IMR-90 (cell line): ENCODE results near the gene RFPL3. TPM values are rescaled to one million over a fixed set of nuclear protein-coding genes. Genes with fewer than 3 reads are reported as not detected.

ENCODE experiments used
- ATAC-seq: fragments of 200-7000 bp; cut with Tn5 transposase; 2 replicates; pipeline ENCODE4 v1.9.1; 2020; ENCODE audit warnings: low read depth, mild to moderate bottlenecking, moderate library complexity
- BruUV-seq: library from RNA; stranded (reverse); fragments of 400-500 nt; replicated peaks from 2 replicates; lab custom pipeline; 2021; lab: Mats Ljungman, UMichigan
- CTCF ChIA-PET: fragments of 300-600 bp; formaldehyde crosslinking; extraction: SDS; loops from one replicate; lab custom pipeline; 2021; ENCODE audit warnings: antibody characterized with exemption; lab: Yijun Ruan, JAX
- POLR2A ChIA-PET: fragments of 300-600 bp; sonication (Branson Sonifier 250); formaldehyde crosslinking; loops from one replicate; lab custom pipeline; 2022; ENCODE audit warnings: antibody characterized with exemption; ENCODE audit not compliant: unreplicated experiment; lab: Charles Lee
- DNase-seq: peaks from one replicate; pipeline ENCODE4 v3.0.0; 2013
- H2AFZ ChIP-seq: replicated peaks from 2 replicates; pipeline ENCODE3; 2013; ENCODE audit warnings: low read length, mild to moderate bottlenecking; ENCODE audit not compliant: poor library complexity
- H2AK5ac ChIP-seq: 2 replicates; pipeline ENCODE4 v1.6.1; 2013; ENCODE audit warnings: low read depth, low read length, inconsistent platforms
- H2AK9ac ChIP-seq: replicated peaks from 2 replicates; pipeline ENCODE3; 2013; ENCODE audit warnings: mild to moderate bottlenecking, low read depth, low read length, moderate library complexity; ENCODE audit not compliant: poor library complexity
- H2BK120ac ChIP-seq: 2 replicates; pipeline ENCODE4 v1.6.1; 2013; ENCODE audit warnings: low read depth, low read length, inconsistent platforms
- H2BK15ac ChIP-seq: 3 replicates; pipeline ENCODE4 v1.6.1; 2013; ENCODE audit warnings: low read depth, low read length, inconsistent platforms
- H2BK20ac ChIP-seq: 2 replicates; pipeline ENCODE4 v1.6.1; 2013; ENCODE audit warnings: low read depth, mild to moderate bottlenecking, inconsistent platforms, low read length, moderate library complexity
- H2BK5ac ChIP-seq: 2 replicates; pipeline ENCODE4 v1.6.1; 2013; ENCODE audit warnings: mild to moderate bottlenecking, low read depth, low read length, inconsistent platforms; ENCODE audit not compliant: poor library complexity, severe bottlenecking
- H3K14ac ChIP-seq: replicated peaks from 2 replicates; pipeline ENCODE4 v1.6.1; 2013; ENCODE audit warnings: low read depth, low read length, inconsistent platforms
- H3K18ac ChIP-seq: 2 replicates; pipeline ENCODE4 v1.6.1; 2013; ENCODE audit warnings: low read depth, low read length, control low read depth
- H3K23ac ChIP-seq: 2 replicates; pipeline ENCODE4 v1.6.1; 2013; ENCODE audit warnings: low read depth, low read length, inconsistent platforms
- H3K27ac ChIP-seq: 2 replicates; pipeline ENCODE4 v1.5.1; 2013; ENCODE audit warnings: mild to moderate bottlenecking, control low read depth, low read length; ENCODE audit not compliant: insufficient read depth
- H3K27me3 ChIP-seq: 2 replicates; pipeline ENCODE4 v1.6.1; 2013; ENCODE audit warnings: low read length; ENCODE audit not compliant: control insufficient read depth, insufficient read depth
- H3K36me3 ChIP-seq: 2 replicates; pipeline ENCODE4 v1.6.1; 2013; ENCODE audit warnings: low read length, mixed read lengths; ENCODE audit not compliant: control insufficient read depth, insufficient read depth
- H3K4ac ChIP-seq: 2 replicates; pipeline ENCODE4 v1.6.1; 2013; ENCODE audit warnings: low read depth, low read length, inconsistent platforms
- H3K4me1 ChIP-seq: 2 replicates; pipeline ENCODE4 v1.6.1; 2013; ENCODE audit warnings: low read length, mixed read lengths; ENCODE audit not compliant: control insufficient read depth, insufficient read depth
- H3K4me2 ChIP-seq: 2 replicates; pipeline ENCODE4 v1.6.1; 2013; ENCODE audit warnings: low read depth, mild to moderate bottlenecking, control low read depth, low read length, moderate library complexity
- H3K4me3 ChIP-seq: 2 replicates; pipeline ENCODE4 v1.5.1; 2013; ENCODE audit warnings: low read depth, mild to moderate bottlenecking, control low read depth, low read length, moderate library complexity; ENCODE audit not compliant: insufficient read depth
- H3K56ac ChIP-seq: 2 replicates; pipeline ENCODE4 v1.6.1; 2013; ENCODE audit warnings: low read length, inconsistent platforms; ENCODE audit not compliant: insufficient read depth; ENCODE audit errors: extremely low read depth
- H3K79me1 ChIP-seq, 2 experiments: 2 replicates each; pipeline ENCODE4 v1.6.1; 2013; ENCODE audit warnings: low read length in 2 of 2, inconsistent platforms in 1 of 2, low read depth in 1 of 2
- H3K9ac ChIP-seq: 2 replicates; pipeline ENCODE4 v1.6.1; 2013; ENCODE audit warnings: low read depth, low read length, control low read depth
- H3K9me1 ChIP-seq: 2 replicates; pipeline ENCODE4 v1.6.1; 2013; ENCODE audit warnings: low read length, inconsistent platforms; ENCODE audit not compliant: insufficient read depth
- H3K9me3 ChIP-seq: 2 replicates; pipeline ENCODE4 v1.6.1; 2013; ENCODE audit warnings: low read length; ENCODE audit not compliant: control insufficient read depth, insufficient read depth
- H4K20me1 ChIP-seq: 2 replicates; pipeline ENCODE4 v1.6.1; 2013; ENCODE audit warnings: low read length, inconsistent platforms; ENCODE audit not compliant: insufficient read depth
- H4K5ac ChIP-seq: 2 replicates; pipeline ENCODE4 v1.6.1; 2013; ENCODE audit warnings: mild to moderate bottlenecking, low read depth, low read length, control low read depth
- H4K8ac ChIP-seq, 2 experiments: 2 replicates each; pipeline ENCODE4 v1.6.1; 2013; ENCODE audit warnings: low read depth in 2 of 2, low read length in 2 of 2, control low read depth in 1 of 2, inconsistent platforms in 1 of 2
- H4K91ac ChIP-seq: 2 replicates; pipeline ENCODE4 v1.6.1; 2013; ENCODE audit warnings: low read depth, low read length, inconsistent platforms; ENCODE audit not compliant: insufficient read depth
- BHLHE40 ChIP-seq: fragments of 150-350 bp; IDR thresholded peaks from 2 replicates; pipeline ENCODE4 v1.6.1; 2016; ENCODE audit warnings: mild to moderate bottlenecking, low read depth, low read length
- CEBPB ChIP-seq: IDR thresholded peaks from 2 replicates; pipeline ENCODE4 v1.6.1; 2012; ENCODE audit warnings: low read depth, low read length, improper control_type of control experiment
- CHD1 ChIP-seq: IDR thresholded peaks from 2 replicates; pipeline ENCODE4 v1.6.1; 2012; ENCODE audit warnings: low read depth, low read length, improper control_type of control experiment
- CTCF ChIP-seq: conservative IDR thresholded peaks from 2 replicates; pipeline ENCODE4 v1.5.1; 2012; ENCODE audit warnings: mild to moderate bottlenecking, low read depth, low read length, improper control_type of control experiment
- ELK1 ChIP-seq: fragments of 150-350 bp; IDR thresholded peaks from 2 replicates; pipeline ENCODE4 v1.6.1; 2016; ENCODE audit warnings: low read depth, mild to moderate bottlenecking, low read length, moderate library complexity, borderline replicate concordance
- FOS ChIP-seq: fragments of 150-350 bp; IDR thresholded peaks from 2 replicates; pipeline ENCODE4 v1.6.1; 2016; ENCODE audit warnings: low read depth, low read length
- MAFK ChIP-seq: IDR thresholded peaks from 2 replicates; pipeline ENCODE4 v1.6.1; 2012; ENCODE audit warnings: low read depth, low read length, improper control_type of control experiment
- MAZ ChIP-seq: IDR thresholded peaks from 2 replicates; pipeline ENCODE4 v1.6.1; 2012; ENCODE audit warnings: low read depth, mild to moderate bottlenecking, low read length, improper control_type of control experiment, moderate library complexity, borderline replicate concordance
- MXI1 ChIP-seq: IDR thresholded peaks from 2 replicates; pipeline ENCODE4 v1.6.1; 2012; ENCODE audit warnings: low read depth, mild to moderate bottlenecking, low read length, moderate library complexity, borderline replicate concordance
- NFE2L2 ChIP-seq: fragments of 150-350 bp; IDR thresholded peaks from 2 replicates; pipeline ENCODE4 v1.6.1; 2016; ENCODE audit warnings: low read depth, mild to moderate bottlenecking, low read length
- POLR2A ChIP-seq: IDR thresholded peaks from 2 replicates; pipeline ENCODE4 v1.6.1; 2012; ENCODE audit warnings: mild to moderate bottlenecking, low read depth, low read length
- RAD21 ChIP-seq: IDR thresholded peaks from 2 replicates; pipeline ENCODE4 v1.6.1; 2012; ENCODE audit warnings: low read length, improper control_type of control experiment
- RCOR1 ChIP-seq: IDR thresholded peaks from 2 replicates; pipeline ENCODE4 v1.6.1; 2012; ENCODE audit warnings: mild to moderate bottlenecking, low read length, improper control_type of control experiment; ENCODE audit not compliant: insufficient replicate concordance
- RFX5 ChIP-seq: IDR thresholded peaks from 2 replicates; pipeline ENCODE4 v1.8.0; 2012; ENCODE audit warnings: low read depth, mild to moderate bottlenecking, low read length, moderate library complexity
- SMC3 ChIP-seq: fragments of 150-350 bp; IDR thresholded peaks from 2 replicates; pipeline ENCODE4 v1.6.1; 2016; ENCODE audit warnings: low read depth, mild to moderate bottlenecking, antibody characterized with exemption, low read length, moderate library complexity
- USF2 ChIP-seq: fragments of 150-350 bp; IDR thresholded peaks from 2 replicates; pipeline ENCODE4 v1.6.1; 2017; ENCODE audit warnings: mild to moderate bottlenecking, antibody characterized with exemption, low read length, low read depth
- WGBS, 2 experiments: methylation state at CpG; one replicate each; pipeline versions ENCODE4 v1.1.5 to v1.1.7; 2013; ENCODE audit warnings: missing lambda C conversion rate in 2 of 2; ENCODE audit not compliant: insufficient read length in 1 of 2; ENCODE audit errors: extremely low coverage in 2 of 2; 5-methylcytosine and 5-hydroxymethylcytosine counted together
- dilution Hi-C: fragments of 300-500 bp; cut with HindIII; formaldehyde crosslinking; loops from one replicate; pipeline ENCODE4 v1.14.3; 2018; ENCODE audit warnings: low sequenced_read_pairs; ENCODE audit not compliant: unreplicated experiment
- in situ Hi-C: fragments of 300-500 bp; cut with MboI; formaldehyde crosslinking; loops from 3 replicates; pipeline ENCODE4 v1.14.3; 2019; ENCODE audit warnings: low sequenced_read_pairs, inconsistent platforms, mixed read lengths
- intact Hi-C: fragments of 100-400 bp; cut with micrococcal nuclease; formaldehyde crosslinking; loops from 2 replicates; pipeline ENCODE4 v1.10.0; 2022
- polyA plus RNA-seq, 3 experiments: library from polyadenylated mRNA; depleted of rRNA; stranded (reverse); fragments of >200 nt; gene quantifications; 2 replicates each; pipeline ENCODE4 v1.2.3, GENCODE V29; 2012; ENCODE audit warnings: low replicate concordance in 1 of 3
- total RNA-seq: library from RNA; depleted of rRNA; stranded (reverse); fragments of >200 nt; gene quantifications from 2 replicates; pipeline ENCODE4 v1.2.3, GENCODE V29; 2012

RFPL3 gene
- total and polyA plus RNA-seq, 2 of the 4 experiments (the other 2 are of a cell fraction), result not detected

GRCh38 chr22:32353292-32353691 is 4.4 kb upstream of the RFPL3 start:
- Histone ChIP-seq H3K18ac (no peak overlapping the region), H3K4me1 (no peaks in the 10 kb centered on the region), H3K4me3 (no peak overlapping the region), H4K5ac (no peak overlapping the region), H3K9ac (no peak overlapping the region), H2BK120ac (no peak overlapping the region), H3K4me2 (no peak overlapping the region), H3K4ac (no peak overlapping the region), H3K9me3 (no peaks in the 10 kb centered on the region), H4K8ac (no peak overlapping the region), H3K56ac (no peak overlapping the region), H2BK20ac (no peak overlapping the region), H2BK15ac (no peak overlapping the region), H2BK5ac (no peak overlapping the region), H4K20me1 (no peaks in the 10 kb centered on the region), H3K36me3 (no peaks in the 10 kb centered on the region), H2AFZ (no peak overlapping the region), H2AK9ac (no peak overlapping the region), H3K27ac (no peak overlapping the region), H3K27me3 (no peaks in the 10 kb centered on the region), H3K14ac (no peak overlapping the region), H4K91ac (no peak overlapping the region), H2AK5ac (no peak overlapping the region), H3K23ac (no peak overlapping the region), H3K9me1 (no peaks in the 10 kb centered on the region), H3K79me1 (no peaks in the 10 kb centered on the region)
- WGBS, 2 experiments, result 70% methylated on average over 20 of the region's 28 CpGs; no CpG with 5 or more reads in 1 of the 2 experiments
- intact Hi-C loops (no loop called here), in situ Hi-C loops (no loop called here), dilution Hi-C loops (no loop called here)
- no peak for TF ChIP-seq RAD21
- TF ChIP-seq CHD1, result no peak
- no peak for TF ChIP-seq MAZ
- TF ChIP-seq ELK1, result no peak
- TF ChIP-seq MXI1, result no peak
- no peak for TF ChIP-seq SMC3
- no peak for TF ChIP-seq BHLHE40
- TF ChIP-seq FOS, result no peak
- TF ChIP-seq RFX5, result no peak
- no peak for TF ChIP-seq MAFK
- no peak for TF ChIP-seq NFE2L2
- TF ChIP-seq RCOR1, result no peak
- no peak for TF ChIP-seq POLR2A
- TF ChIP-seq CTCF, result no peak
- no peak for TF ChIP-seq CEBPB
- no peak for TF ChIP-seq USF2
- ChIA-PET POLR2A (no interaction called here), CTCF (no interaction called here)
- DNase-seq (no peak), ATAC-seq (no peak)
- no TSS peak for BruUV-seq
